GM21737 (cell line): ENCODE results near the gene ARIH2.
A peak's percentile ranks its signal among the peaks of the same experiment; 100 is the strongest.
"Not testable (repeated sequence)": the region's sequence is repeated elsewhere in the genome, so short reads cannot be mapped to it uniquely, and the experiment has no call there.

Experiments
- ATAC-seq: cut with Tn5 transposase; IDR thresholded peaks from one replicate; pipeline ENCODE4 v1.9.1; 2021; ENCODE audit warnings: mild to moderate bottlenecking, moderate library complexity; ENCODE audit not compliant: unreplicated experiment

Gene ARIH2

GRCh38 chr3:48918388-48919214 lies at the start of gene ARIH2:
TSS of gene ARIH2 (plus strand) at chr3:48918842. CDS start at chr3:48927559, 8,717 bp downstream.
- peak; percentile 80 for ATAC-seq

GRCh38 chr3:48877671-48878070 lies 41.0 kb upstream of the ARIH2 start:
- ATAC-seq, result no peak

DNA sequence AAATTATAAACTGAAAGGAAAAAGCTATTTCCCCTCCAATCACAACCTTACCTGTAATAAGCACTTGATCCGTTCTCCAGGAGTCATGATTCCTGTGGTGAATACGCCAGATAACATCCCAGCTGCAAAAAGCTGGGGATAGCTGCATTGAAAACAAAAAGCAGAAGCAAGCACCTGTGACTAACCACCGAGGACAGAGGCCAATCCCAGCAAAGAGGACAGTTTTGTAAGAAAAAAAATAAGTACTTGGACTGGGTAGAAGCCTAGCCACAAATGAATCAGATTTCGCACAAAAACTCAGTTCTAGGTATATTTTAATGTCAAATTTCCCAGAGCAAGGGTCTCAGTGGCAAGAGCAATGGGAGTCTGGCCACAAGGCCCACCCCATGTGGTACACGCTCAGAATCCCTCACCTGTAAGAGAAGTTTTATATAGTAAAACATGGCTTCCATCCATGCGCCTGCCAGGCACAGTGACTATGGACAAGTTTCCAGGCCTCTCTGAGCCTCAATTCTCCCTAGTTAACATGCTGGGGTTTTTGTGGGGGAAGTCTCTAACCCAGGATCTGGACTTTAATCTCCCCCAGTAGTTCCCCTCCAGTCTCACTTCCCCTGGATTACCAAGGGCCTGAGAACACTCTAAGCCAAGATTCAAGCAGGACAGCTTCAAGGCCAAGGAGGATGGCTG lies 39.2 kb upstream of the ARIH2 start:
- ATAC-seq, result no peak

- ATAC-seq, result no peak
Observed at GRCh38 chr3:48879994-48880377, 38.7 kb upstream of the ARIH2 start.

DNA sequence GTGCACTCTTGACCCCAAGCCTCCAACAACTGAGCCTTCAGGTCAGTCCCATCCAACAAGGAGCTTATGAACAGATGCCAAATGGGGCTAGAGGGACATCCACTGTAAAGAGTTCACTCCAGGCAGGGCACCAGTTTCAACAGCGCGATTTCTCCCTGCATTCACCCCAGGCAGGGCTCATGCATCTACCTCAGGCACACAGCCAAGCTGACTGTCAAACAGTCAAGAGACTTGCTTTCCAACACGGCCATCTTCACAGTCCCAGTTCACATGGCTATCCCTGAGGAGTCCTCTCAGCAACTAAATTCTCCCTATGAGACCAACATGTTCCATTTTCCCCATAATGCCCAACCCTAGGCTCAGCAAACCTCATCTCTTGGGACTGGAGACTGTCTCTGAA lies 37.6 kb upstream of the ARIH2 start:
- no peak for ATAC-seq

DNA sequence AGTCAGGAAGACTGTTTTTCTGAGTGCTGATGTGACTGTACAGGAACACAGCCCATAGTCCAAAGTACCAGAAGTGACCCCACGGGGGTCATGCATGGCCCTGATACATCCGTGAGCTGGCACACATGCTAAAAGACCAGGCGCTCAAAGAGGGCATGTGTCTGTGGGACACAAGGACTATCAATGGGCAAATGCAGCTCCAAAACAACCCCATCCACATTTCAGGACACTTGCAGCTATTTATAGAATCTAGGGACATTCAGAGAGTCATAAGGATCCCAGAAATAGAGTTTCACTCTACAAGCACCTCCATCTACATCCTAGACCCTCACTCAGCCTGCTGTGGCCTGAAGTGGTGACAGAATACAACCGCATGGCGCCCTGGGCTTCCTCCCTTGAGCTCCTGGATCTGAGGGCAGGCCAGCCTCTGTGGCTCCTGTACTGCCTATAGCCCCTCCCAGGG lies 37.0 kb upstream of the ARIH2 start:
- ATAC-seq, result no peak

GRCh38 chr3:48885753-48886152 lies 32.9 kb upstream of the ARIH2 start:
- ATAC-seq, result no peak

GRCh38 chr3:48891606-48892005 lies 27.0 kb upstream of the ARIH2 start:
- no peak for ATAC-seq

DNA sequence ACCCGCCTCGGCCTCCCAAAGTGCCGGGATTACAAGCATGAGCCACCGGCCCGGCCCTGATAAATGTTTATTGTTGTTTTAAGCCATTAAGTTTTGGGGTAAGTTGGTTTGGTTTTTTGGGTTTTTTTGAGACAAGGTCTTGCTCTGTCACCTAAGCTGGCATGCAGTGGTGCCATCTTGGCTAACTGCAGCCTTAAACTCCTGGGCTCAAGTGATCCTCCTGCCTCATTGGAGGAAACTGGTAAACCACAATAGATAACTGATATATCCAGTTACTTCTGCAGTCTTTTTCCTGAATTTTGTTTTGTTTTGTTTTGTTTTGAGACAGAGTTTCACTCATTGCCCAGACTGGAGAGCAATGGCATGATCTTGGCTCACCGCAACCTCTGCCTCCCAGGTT lies 24.1 kb upstream of the ARIH2 start:
- ATAC-seq, result no peak

DNA sequence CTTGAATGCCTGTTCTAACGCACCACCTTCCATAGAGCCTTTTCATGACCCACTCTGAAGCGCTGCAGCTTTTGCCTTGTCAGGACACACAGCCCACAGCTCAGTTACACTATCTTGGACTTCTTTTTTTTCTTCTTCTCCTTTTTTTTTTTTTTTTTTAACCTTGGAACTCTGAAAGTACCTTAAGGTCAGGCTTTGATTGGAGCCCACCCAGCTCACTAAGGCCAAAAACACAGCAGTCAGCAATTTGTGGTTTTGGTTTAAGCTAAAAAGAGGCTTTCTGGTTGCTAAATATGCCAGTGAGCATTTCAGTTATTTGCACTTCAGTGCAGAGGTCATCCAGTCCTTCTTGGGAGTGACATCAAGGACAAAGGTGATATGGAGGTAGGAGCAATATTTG lies 21.7 kb upstream of the ARIH2 start:
- ATAC-seq, result no peak

DNA sequence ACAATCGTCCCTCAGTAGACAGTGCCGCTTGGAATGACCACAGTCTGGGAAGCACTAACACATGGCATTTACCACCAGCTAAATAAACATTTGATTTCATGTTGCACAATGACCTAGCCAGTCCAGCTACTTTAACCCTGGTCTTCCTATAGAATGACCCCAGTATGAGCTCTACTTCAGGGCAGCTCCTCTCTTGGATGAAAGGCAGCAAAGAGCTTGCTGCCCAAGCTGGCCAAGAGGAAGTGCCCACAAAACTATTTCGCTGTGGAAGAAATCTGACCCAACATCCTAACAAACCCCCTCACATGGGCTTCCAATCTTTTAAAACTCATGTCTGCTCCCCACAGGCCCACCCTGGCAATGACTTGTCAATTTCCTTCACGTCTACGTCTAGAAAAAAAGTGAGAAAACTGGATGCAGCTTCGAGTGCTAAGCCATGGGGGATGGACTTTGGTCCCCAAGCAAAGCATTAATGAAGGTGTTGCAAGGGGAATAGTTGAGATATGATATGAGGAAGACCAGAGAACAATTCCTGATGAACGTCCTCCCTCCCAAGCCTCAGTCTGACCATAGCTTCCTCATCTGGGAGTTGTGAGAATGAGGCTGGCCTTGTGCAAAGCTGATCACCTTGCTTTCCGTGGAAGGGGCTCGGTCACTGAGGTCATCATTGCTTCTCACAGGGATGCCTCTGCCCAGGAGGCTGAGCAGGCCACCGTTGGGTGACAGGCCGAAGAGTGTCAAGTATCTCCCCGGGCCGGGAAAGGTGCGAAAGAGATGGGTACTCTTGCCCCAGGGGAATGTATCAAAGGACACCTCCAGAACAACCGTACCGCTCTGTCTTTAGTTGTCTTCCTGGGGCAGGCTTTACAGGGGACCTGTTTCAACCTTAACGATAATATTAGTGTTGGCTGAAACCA lies 20.9 kb upstream of the ARIH2 start:
- peak; percentile 3 for ATAC-seq

DNA sequence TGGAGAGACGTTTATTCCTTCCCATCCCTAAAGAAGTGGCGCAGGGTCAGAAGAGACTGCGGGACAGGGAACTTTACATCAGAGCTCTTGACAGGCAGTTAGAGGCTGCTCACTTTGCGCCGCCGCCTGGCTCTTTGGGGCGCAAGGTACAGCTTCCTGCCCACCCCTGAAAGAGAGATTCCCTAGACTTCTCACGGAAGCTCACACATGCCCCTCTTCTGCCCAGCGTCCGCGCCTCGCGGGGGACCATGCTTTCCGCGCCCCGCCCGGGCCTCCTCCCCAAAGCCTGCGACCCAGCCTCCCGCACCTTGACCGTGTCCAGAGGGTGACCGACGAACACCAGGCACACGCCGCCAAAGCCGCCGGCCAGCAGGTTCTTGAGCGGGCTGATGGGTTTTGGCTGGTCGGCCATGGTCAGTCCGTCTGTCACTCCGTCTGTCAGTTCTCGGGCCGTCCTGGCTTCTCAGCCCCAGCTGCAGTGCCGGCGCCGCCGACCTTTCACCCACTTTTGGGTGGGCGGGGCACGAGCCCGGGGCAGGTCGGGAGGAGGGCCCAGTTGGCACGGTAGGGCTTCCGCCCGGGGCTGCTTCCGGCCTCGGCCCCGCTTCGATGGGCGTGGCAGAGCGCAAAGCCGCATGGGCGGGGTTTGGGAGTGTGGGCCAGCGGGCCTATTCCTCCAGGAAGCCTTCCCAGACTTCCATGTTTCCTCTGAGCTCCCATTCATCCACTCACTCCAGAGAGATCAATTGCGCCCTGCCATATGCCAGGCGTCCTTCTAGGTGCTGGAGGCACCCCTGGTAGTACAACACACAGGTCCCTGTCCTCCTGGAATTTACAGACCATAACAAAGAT lies 20.0 kb upstream of the ARIH2 start, which contains the start of gene SLC25A20:
SLC25A20 (minus strand) TSS at position 500 of the 852 bp plus-strand sequence; CDS start at position 412, 88 bp downstream.
- peak; percentile 88 for ATAC-seq

DNA sequence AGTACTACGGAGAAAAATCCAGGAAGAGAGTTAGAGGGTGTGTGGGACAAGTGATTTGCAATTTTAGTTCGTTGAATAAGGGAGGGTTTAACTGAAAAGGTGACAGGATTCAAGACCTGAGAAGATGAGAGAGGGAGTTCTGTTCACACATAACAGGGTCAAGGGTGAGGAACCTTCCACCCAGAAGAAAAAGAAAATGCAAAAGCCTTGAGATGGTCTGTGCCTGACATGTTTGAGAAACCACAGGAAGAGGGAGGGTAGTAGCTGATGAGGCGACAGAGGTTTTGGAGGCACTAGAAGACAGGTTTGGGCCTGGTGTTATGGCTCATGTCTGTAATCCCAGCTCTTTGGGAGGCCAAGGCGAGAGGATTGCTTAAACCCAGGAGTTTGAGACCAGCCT lies 19.4 kb upstream of the ARIH2 start:
- ATAC-seq, result no peak

GRCh38 chr3:48907026-48907425 lies 11.6 kb upstream of the ARIH2 start:
- not testable (repeated sequence) for ATAC-seq

GRCh38 chr3:48915296-48915695 lies 3.3 kb upstream of the ARIH2 start:
- ATAC-seq, result no peak

DNA sequence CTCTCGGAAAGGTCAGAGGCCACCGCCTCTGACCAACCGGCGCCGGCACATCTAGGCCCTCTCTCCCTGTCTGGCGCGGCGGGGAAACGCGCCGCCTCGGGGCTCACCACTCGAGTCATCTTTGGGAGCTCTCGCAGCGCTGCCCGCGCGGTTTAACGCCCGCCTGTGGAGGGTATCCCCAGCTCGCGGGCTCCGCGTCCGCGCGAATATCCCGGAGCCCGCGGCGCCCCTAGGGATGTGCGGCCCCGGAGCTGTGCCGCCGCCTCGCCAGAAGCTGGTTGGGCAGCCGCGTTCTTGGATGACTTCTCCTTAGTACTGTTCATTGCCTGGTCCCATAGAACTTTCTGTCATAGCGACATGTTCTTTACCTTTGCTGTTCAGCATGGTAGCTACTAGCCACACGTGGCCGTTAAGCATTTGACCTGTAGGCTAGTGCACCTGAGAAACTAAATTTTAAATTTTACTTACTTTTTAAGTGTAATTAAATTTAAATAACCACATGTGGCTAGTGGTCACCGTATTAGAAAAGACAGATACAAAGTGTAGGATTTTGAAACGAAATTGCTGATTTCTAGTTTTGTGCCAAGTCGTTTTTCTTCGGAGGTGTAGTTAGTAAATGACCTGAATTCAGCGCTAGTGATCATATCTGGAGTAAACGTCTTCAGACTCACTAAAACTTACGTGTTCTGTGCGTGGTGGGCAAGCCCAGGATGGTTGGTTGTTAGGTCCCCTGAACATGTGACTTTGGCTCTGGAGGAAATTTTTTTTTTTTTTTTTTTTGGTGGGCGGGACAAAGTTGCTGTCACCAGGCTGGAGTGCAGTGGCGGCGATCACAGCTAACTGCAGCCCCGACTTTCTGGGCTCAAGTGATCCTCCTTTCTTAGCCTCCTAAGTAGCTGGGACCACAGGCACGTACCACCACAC lies 835 bp downstream of the ARIH2 start:
- peak; percentile 15 for ATAC-seq

GRCh38 chr3:48926425-48927392 lies 8.1 kb downstream of the ARIH2 start:
- no peak for ATAC-seq

- ATAC-seq, result no peak
Observed at GRCh38 chr3:48927928-48928327, 9.3 kb downstream of the ARIH2 start.
